ENCODE results near the gene NRM. TPM values are rescaled to one million over a fixed set of nuclear protein-coding genes. Genes with fewer than 3 reads are reported as not detected.

Gene NRM
- total RNA-seq (2014; rRNA removed; shearing (Covaris generic)) = 11.3 and 13.8 TPM in 2 replicates
- polyA plus RNA-seq (2016; fragmentation: Nextera tagmentation; extraction: Ambion mirVana) = 29.7 and 33.8 TPM in 2 replicates
- long read RNA-seq, transcript NRM-203 (4 exons, 1,734 nt) = major isoform, 15 of 21 reads
- long read RNA-seq, partial matches to known transcripts = 1 of 21 reads
- long read RNA-seq, other reads (novel, unspliced or antisense) = 2 of 21 reads

- H3K4me1 ChIP-seq (ENCODE audit: insufficient read depth) = peaks cover 26% of the 10 kb centered on the region
- Mint-ChIP-seq H3K9me3 (no peaks in the 10 kb centered on the region), H3K27me3 (ENCODE audit: insufficient read depth, low read depth, poor library complexity) (peaks cover 30% of the 10 kb centered on the region), H3K4me3 (peak within 1 kb of the TSS; percentile 88), H3K4me1 (peaks cover 41% of the 10 kb centered on the region), H3K27ac (peak within 1 kb of the TSS; percentile 80), H3K36me3 (ENCODE audit: low read depth) (peaks cover 12% of the 10 kb centered on the region)
- H3K4me2 ChIP-seq = peak within 1 kb of the TSS; percentile 81
- H3F3A ChIP-seq (replicated peaks; ENCODE audit: low read depth) = peaks cover 12% of the 10 kb centered on the region
- no peak for TF ChIP-seq NANOG (IDR thresholded peaks at IDR 0.05; ENCODE audit: borderline replicate concordance)
- TF ChIP-seq REST (IDR thresholded peaks at IDR 0.05; ENCODE audit: unreplicated experiment) = no peak
- peak; percentile 79 for TF ChIP-seq POLR2AphosphoS5 (IDR thresholded peaks at IDR 0.05; ENCODE audit: low read depth)
- no peak for TF ChIP-seq ZNF114 (CRISPR knock-in tag; IDR thresholded peaks at IDR 0.05)
- no peak for TF ChIP-seq STAT1 (IDR thresholded peaks at IDR 0.05; ENCODE audit: unreplicated experiment)
- 0 out of 2 replicates have a peak, but pooled peaks have one; percentile 34 for TF ChIP-seq CREB1 (CRISPR knock-in tag; IDR thresholded peaks at IDR 0.05; ENCODE audit: low read depth)
- peaks cover under 1% of the 10 kb centered on the region; the same call in 1 of the 2 replicates for H3K79me2 ChIP-seq (replicated peaks; ENCODE audit: insufficient read depth)
- no peaks in the 10 kb centered on the region for H4K20me1 ChIP-seq (replicated peaks; ENCODE audit: insufficient read depth)
- peak within 1 kb of the TSS; percentile 90 for H3K27ac ChIP-seq (ENCODE audit: low read depth)
- H3K9me2 ChIP-seq (ENCODE audit: insufficient read depth) = no peaks in the 10 kb centered on the region
- H3K36me3 ChIP-seq (ENCODE audit: insufficient read depth) = no peaks in the 10 kb centered on the region
- peak within 1 kb of the TSS; percentile 99; the same call in 1 of the 2 replicates for H2AFZ ChIP-seq
- ATAC-seq (peak; percentile 46), DNase-seq (ENCODE audit: low spot score) (peak; percentile 95)
- H3K4me3 ChIP-seq = peak within 1 kb of the TSS; percentile 94
- 0 out of 2 replicates have a peak, but pooled peaks cover 5% of the 10 kb centered on the region for H3K27me3 ChIP-seq (ENCODE audit: insufficient read depth)
Observed at GRCh38 chr6:30690403-30691207, at the start of gene NRM. Gene NRM, minus strand, starts transcription at chr6:30690984. Its CDS starts 10 bp downstream, at chr6:30690974.

- peaks cover 19% of the 10 kb centered on the region for H3K4me1 ChIP-seq (ENCODE audit: insufficient read depth)
- Mint-ChIP-seq H3K4me1 (peaks cover 23% of the 10 kb centered on the region), H3K9me3 (no peaks in the 10 kb centered on the region; the same call in 2 of the 3 replicates), H3K36me3 (ENCODE audit: low read depth) (peaks cover 63% of the 10 kb centered on the region), H3K4me3 (peak overlapping the region; percentile 92), H3K27ac (no peak overlapping the region; the same call in 1 of the 2 replicates), H3K27me3 (ENCODE audit: insufficient read depth, low read depth, poor library complexity) (peaks cover 28% of the 10 kb centered on the region)
- DNase-seq (ENCODE audit: low spot score) (no peak), ATAC-seq (no peak)
- H3K27ac ChIP-seq (ENCODE audit: low read depth) = no peak overlapping the region
- H3K36me3 ChIP-seq (ENCODE audit: insufficient read depth) = peaks cover 31% of the 10 kb centered on the region
- peaks cover 34% of the 10 kb centered on the region for H3F3A ChIP-seq (replicated peaks; ENCODE audit: low read depth)
- H3K4me3 ChIP-seq = no peak overlapping the region
- peaks cover 18% of the 10 kb centered on the region for H4K20me1 ChIP-seq (replicated peaks; ENCODE audit: insufficient read depth)
- peaks cover 20% of the 10 kb centered on the region for H3K79me2 ChIP-seq (replicated peaks; ENCODE audit: insufficient read depth)
- peaks cover 8% of the 10 kb centered on the region for H3K27me3 ChIP-seq (ENCODE audit: insufficient read depth)
- H3K9me2 ChIP-seq (ENCODE audit: insufficient read depth) = no peaks in the 10 kb centered on the region
- no peak overlapping the region for H3K4me2 ChIP-seq
- no peak overlapping the region for H2AFZ ChIP-seq
- TF ChIP-seq EZH2phosphoT487 (IDR thresholded peaks at IDR 0.05; ENCODE audit: unreplicated experiment) (no peak), ETS1 (IDR thresholded peaks at IDR 0.05) (no peak), REST (IDR thresholded peaks at IDR 0.05; ENCODE audit: unreplicated experiment) (no peak), JUNB (IDR thresholded peaks at IDR 0.05; ENCODE audit: unreplicated experiment) (no peak), CTCF (conservative IDR thresholded peaks at IDR 0.05; ENCODE audit: low read depth in 2 of 2) (no peak)
Observed at GRCh38 chr6:30740540-30740870, 49.7 kb upstream of the NRM start.
